ENCODE data around the gene TRAF2. TPM values are rescaled to one million over a fixed set of nuclear protein-coding genes. Genes with fewer than 3 reads are reported as not detected.

Gene TRAF2
- total and polyA plus RNA-seq, 4 donors, result 4.7 to 14.9 (median 6.8) TPM

DNA sequence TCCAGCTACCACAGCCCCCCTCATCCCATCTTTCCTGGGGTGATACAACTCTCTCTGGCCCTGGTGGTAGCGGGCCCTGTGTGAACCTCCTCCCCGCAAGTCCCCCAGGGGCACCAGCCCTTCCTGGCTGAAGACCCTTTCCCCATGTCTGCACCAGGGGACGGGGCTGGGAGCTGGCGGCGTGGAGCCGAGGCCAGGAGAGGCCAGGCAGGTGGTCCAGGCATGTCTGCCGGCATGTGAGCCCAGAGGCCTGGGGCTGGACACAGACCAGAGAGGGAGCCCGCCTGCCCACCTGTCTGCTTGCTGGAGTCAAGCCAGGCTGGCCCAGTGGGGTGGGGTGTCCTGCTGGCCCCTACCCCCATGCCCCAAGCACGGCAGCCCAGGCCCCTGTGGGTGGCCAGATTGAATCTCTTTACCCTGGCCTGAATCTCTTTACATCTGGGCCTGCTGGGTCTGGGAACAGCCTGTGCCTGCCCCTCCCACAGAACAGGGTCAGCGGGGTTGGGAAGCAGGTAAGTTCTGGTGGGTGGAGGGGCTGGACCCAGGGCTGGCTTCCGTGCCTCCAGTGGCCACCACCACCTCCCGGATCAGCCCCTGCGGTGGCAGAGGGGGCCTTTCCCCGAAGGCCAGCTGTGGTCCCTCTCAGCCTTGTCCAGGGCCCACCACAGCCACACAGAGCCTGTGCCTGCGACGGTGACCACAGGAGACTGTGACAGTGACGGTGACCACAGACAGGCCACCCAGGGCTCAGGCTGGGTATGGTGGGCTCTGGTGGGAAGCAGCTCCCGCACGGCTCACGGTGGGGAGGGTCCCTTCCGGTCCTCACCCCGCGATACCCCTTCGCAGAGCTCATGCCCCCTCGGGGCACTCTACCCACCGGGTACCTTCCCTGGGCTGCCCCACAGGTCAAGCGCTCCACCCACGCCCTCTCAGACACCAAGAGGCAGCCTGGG, 72.9 kb downstream of the TRAF2 start:
- WGBS, result 84% methylated on average over 28 of the region's 28 CpGs
- TF ChIP-seq HNF4A (conservative IDR thresholded peaks at IDR 0.05), result no peak
- TF ChIP-seq EGR1 (IDR thresholded peaks at IDR 0.05; ENCODE audit: low read depth in 2 of 2), result no peak
- TF ChIP-seq, protein P1, sequence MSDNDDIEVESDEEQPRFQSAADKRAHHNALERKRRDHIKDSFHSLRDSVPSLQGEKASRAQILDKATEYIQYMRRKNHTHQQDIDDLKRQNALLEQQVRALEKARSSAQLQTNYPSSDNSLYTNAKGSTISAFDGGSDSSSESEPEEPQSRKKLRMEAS (IDR thresholded peaks at IDR 0.05), result no peak
- TF ChIP-seq, protein P2, sequence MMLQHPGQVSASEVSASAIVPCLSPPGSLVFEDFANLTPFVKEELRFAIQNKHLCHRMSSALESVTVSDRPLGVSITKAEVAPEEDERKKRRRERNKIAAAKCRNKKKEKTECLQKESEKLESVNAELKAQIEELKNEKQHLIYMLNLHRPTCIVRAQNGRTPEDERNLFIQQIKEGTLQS (IDR thresholded peaks at IDR 0.05), result no peak
- TF ChIP-seq SP1 (IDR thresholded peaks at IDR 0.05), result no peak
- TF ChIP-seq GABPA (IDR thresholded peaks at IDR 0.05 in 1 of 2, conservative IDR thresholded peaks at IDR 0.05 in 1 of 2), result no peak

DNA sequence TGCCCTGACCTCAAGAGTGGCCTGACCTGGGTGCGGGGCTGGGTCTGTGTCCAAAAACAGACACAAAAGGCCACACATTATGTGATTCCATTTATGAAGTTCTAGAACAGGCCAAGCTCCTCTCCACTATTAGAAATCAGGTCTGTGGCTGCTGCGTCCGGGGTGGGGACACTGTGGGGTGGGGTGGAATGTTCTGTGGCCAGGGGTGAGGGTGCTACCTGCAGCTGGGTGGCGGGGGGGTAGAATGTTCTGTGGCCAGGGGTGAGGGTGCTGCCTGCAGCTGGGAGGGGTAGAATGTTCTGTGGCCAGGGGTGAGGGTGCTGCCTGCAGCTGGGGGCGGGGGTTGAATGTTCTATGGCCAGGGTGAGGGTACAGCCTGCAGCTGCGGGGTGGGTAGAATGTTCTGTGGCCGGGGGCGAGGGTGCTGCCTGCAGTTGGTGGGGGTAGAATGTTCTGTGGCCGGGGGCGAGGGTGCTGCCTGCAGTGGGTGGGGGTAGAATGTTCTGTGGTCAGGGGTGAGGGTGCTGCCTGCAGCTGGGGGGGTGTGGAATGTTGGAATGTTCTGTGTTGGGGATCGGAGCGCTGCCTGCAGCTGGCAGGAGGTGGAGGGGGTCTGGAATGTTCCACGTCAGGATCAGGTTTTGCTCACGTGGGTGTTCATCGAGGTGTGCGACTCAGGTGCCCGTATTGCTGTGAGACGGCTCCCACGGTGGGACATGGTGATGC, 74.1 kb downstream of the TRAF2 start:
- no peak overlapping the region for H3K27ac ChIP-seq (ENCODE audit: low read depth in 1 of 2, low read length in 2 of 2)
- TF ChIP-seq, protein P3, sequence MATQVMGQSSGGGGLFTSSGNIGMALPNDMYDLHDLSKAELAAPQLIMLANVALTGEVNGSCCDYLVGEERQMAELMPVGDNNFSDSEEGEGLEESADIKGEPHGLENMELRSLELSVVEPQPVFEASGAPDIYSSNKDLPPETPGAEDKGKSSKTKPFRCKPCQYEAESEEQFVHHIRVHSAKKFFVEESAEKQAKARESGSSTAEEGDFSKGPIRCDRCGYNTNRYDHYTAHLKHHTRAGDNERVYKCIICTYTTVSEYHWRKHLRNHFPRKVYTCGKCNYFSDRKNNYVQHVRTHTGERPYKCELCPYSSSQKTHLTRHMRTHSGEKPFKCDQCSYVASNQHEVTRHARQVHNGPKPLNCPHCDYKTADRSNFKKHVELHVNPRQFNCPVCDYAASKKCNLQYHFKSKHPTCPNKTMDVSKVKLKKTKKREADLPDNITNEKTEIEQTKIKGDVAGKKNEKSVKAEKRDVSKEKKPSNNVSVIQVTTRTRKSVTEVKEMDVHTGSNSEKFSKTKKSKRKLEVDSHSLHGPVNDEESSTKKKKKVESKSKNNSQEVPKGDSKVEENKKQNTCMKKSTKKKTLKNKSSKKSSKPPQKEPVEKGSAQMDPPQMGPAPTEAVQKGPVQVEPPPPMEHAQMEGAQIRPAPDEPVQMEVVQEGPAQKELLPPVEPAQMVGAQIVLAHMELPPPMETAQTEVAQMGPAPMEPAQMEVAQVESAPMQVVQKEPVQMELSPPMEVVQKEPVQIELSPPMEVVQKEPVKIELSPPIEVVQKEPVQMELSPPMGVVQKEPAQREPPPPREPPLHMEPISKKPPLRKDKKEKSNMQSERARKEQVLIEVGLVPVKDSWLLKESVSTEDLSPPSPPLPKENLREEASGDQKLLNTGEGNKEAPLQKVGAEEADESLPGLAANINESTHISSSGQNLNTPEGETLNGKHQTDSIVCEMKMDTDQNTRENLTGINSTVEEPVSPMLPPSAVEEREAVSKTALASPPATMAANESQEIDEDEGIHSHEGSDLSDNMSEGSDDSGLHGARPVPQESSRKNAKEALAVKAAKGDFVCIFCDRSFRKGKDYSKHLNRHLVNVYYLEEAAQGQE (IDR thresholded peaks at IDR 0.05), result no peak
- no peak for TF ChIP-seq RAD21 (IDR thresholded peaks at IDR 0.05)
- no peak for TF ChIP-seq SP1 (IDR thresholded peaks at IDR 0.05)
- no peak for TF ChIP-seq TAF1 (conservative IDR thresholded peaks at IDR 0.05)
- TF ChIP-seq HNF4A (conservative IDR thresholded peaks at IDR 0.05), result no peak
- TF ChIP-seq, protein P4, sequence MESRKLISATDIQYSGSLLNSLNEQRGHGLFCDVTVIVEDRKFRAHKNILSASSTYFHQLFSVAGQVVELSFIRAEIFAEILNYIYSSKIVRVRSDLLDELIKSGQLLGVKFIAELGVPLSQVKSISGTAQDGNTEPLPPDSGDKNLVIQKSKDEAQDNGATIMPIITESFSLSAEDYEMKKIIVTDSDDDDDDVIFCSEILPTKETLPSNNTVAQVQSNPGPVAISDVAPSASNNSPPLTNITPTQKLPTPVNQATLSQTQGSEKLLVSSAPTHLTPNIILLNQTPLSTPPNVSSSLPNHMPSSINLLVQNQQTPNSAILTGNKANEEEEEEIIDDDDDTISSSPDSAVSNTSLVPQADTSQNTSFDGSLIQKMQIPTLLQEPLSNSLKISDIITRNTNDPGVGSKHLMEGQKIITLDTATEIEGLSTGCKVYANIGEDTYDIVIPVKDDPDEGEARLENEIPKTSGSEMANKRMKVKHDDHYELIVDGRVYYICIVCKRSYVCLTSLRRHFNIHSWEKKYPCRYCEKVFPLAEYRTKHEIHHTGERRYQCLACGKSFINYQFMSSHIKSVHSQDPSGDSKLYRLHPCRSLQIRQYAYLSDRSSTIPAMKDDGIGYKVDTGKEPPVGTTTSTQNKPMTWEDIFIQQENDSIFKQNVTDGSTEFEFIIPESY (IDR thresholded peaks at IDR 0.05), result no peak
- no peak for TF ChIP-seq FOXA2 (IDR thresholded peaks at IDR 0.05)
- TF ChIP-seq RXRA (IDR thresholded peaks at IDR 0.05), result no peak
- TF ChIP-seq JUND (IDR thresholded peaks at IDR 0.05), result no peak
- TF ChIP-seq HNF4G (IDR thresholded peaks at IDR 0.05), result no peak
- no peak for TF ChIP-seq NR2F2 (IDR thresholded peaks at IDR 0.05)
- no peak for TF ChIP-seq GABPA (IDR thresholded peaks at IDR 0.05 in 1 of 2, conservative IDR thresholded peaks at IDR 0.05 in 1 of 2)
- TF ChIP-seq, protein P1 (IDR thresholded peaks at IDR 0.05), result no peak
- H3K36me3 ChIP-seq (ENCODE audit: control insufficient read depth in 4 of 4, insufficient read depth in 3 of 4, low read depth in 1 of 4, low read length in 3 of 4), result no peaks in the 10 kb centered on the region
- H3K9ac ChIP-seq (ENCODE audit: low read depth in 1 of 2, low read length in 2 of 2), result no peak overlapping the region
- no peaks in the 10 kb centered on the region for H3K4me1 ChIP-seq (ENCODE audit: control insufficient read depth in 4 of 4, insufficient read depth in 4 of 4, low read length in 3 of 4)
- H3K4me3 ChIP-seq (ENCODE audit: low read depth in 1 of 3, low read length in 3 of 3), result no peak overlapping the region
- no peaks in the 10 kb centered on the region for H3K27me3 ChIP-seq (ENCODE audit: control insufficient read depth in 4 of 4, insufficient read depth in 4 of 4, low read length in 3 of 4)
- 81% methylated on average over 19 of the region's 19 CpGs for WGBS
- DNase-seq (ENCODE audit: low spot score), result no peak
- H3K9me3 ChIP-seq (ENCODE audit: control insufficient read depth in 4 of 4, low read length in 3 of 4), result no peaks in the 10 kb centered on the region

More for the DNA sequence above, 72.9 kb downstream of the TRAF2 start:
- Histone ChIP-seq H3K4me1 (ENCODE audit: control insufficient read depth in 4 of 4, insufficient read depth in 4 of 4, low read length in 3 of 4) (no peaks in the 10 kb centered on the region), H3K36me3 (ENCODE audit: control insufficient read depth in 4 of 4, insufficient read depth in 3 of 4, low read depth in 1 of 4, low read length in 3 of 4) (no peaks in the 10 kb centered on the region), H3K4me3 (ENCODE audit: low read depth in 1 of 3, low read length in 3 of 3) (no peak overlapping the region), H3K9ac (ENCODE audit: low read depth in 1 of 2, low read length in 2 of 2) (no peak overlapping the region), H3K27ac (ENCODE audit: low read depth in 1 of 2, low read length in 2 of 2) (no peak overlapping the region), H3K9me3 (ENCODE audit: control insufficient read depth in 4 of 4, low read length in 3 of 4) (no peaks in the 10 kb centered on the region), H3K27me3 (ENCODE audit: control insufficient read depth in 4 of 4, insufficient read depth in 4 of 4, low read length in 3 of 4) (no peaks in the 10 kb centered on the region)
- no peak for DNase-seq (ENCODE audit: low spot score)
